ENCODE results near the gene KIF2A. TPM values are rescaled to one million over a fixed set of nuclear protein-coding genes. Genes with fewer than 3 reads are reported as not detected.

Gene KIF2A
- total and polyA plus RNA-seq, 2 donors: 16.6 to 87.9 TPM

DNA sequence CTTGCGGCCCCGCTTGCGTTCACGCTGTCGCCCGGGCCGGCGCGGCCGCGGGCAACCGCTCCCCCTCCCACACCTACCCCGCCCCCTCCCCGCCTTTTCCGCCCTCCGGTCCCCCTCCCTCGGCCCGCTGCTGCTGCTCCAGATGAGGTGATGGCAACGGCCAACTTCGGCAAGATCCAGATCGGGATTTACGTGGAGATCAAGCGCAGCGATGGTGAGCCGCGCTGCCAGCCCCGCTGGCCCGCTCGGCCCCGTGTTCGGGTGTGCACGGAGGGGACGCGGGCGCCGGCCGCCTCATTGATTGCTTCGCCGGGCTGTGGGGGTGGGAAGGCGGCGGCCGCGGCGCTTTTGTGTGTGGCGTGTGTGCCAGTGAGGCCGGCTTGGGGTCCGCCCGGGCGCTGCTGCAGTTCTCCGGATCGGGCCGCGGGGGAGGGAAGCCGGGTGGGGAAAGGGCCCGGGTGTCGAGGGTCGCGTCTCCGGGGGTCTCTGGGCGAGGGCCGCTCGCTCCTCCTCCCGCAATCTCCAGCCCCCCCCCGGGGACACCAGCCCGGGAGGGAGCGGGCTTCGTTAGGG is 403 bp downstream of the KIF2A start:
- WGBS: under 1% methylated on average over 67 of the region's 67 CpGs
- DNase-seq (ENCODE audit: extremely low spot score): peak; percentile 21
- H3K4me3 ChIP-seq (ENCODE audit: low read depth, low read length): peak overlapping the region; percentile 96
- H3K36me3 ChIP-seq (ENCODE audit: insufficient read depth): no peaks in the 10 kb centered on the region
- no peaks in the 10 kb centered on the region for H3K4me1 ChIP-seq (ENCODE audit: insufficient read depth)
- H3K27ac ChIP-seq (ENCODE audit: low read depth): peak overlapping the region; percentile 88

DNA sequence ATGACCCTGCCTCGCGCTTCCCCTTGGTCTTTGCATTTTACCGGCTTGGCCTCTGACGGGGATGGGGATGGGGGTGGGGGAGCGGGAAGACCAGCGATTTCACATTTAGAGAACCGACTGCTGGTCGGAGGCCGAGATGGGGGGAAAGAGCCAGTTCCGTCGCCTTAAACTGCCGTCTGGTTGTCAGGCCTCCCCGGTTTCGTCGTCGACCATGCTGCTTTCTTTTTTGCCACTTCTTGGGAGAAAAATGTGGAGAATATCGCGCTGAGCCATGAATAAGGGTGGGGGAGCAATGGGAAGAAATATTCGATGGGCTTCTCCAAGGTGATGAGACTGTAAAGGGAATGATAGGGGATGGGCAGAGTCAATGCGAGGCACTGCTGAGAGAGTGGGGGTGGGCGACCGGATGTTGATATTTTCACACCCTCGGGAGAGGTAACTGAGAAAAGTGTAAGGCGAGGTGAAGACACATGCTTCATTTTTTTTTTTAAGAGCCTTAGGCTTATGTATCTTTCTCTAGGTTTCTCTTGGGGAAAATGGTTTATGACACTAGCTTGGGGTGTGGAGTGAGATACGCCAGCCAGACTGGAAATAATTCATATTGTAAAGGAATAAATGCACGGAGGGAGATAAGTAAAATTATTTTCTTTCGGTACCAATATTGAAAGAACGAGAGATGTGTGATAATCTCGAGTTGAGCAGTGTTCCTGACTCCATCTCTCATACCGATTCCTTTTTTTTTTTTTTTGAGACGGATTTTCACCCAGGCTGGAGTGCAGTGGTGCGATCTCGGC is 1.1 kb downstream of the KIF2A start:
- Histone ChIP-seq H3K4me3 (ENCODE audit: low read depth, low read length) (peak overlapping the region; percentile 96), H3K27ac (ENCODE audit: low read depth) (peak overlapping the region; percentile 88), H3K4me1 (ENCODE audit: insufficient read depth) (no peaks in the 10 kb centered on the region), H3K36me3 (ENCODE audit: insufficient read depth) (no peaks in the 10 kb centered on the region)
- DNase-seq (ENCODE audit: extremely low spot score): peak; percentile 31
- 1% methylated on average over 33 of the region's 33 CpGs for WGBS

DNA sequence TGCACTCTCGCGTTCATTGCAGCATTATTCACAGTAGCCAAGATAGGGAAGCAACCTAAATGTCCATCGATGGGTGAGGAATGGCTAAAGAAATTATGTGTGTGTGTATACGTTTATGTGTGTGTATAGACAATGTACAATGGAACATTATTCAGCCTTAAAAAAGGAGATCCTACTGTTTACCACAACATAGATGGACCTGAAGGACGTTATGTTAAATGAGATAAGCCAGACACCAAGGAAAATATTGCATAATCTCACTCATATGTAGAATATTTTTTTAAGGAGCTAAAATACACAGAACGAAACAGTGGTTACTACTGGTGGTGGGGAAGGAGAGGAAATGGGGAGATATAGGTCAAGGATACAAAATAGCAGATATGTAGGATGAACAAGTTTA is 2.4 kb downstream of the KIF2A start:
- Histone ChIP-seq H3K4me3 (ENCODE audit: low read depth, low read length) (no peak overlapping the region), H3K4me1 (ENCODE audit: insufficient read depth) (no peaks in the 10 kb centered on the region), H3K27ac (ENCODE audit: low read depth) (no peak overlapping the region), H3K36me3 (ENCODE audit: insufficient read depth) (no peaks in the 10 kb centered on the region)
- no peak for DNase-seq (ENCODE audit: extremely low spot score)
- 89% methylated on average over 6 of the region's 6 CpGs for WGBS

DNA sequence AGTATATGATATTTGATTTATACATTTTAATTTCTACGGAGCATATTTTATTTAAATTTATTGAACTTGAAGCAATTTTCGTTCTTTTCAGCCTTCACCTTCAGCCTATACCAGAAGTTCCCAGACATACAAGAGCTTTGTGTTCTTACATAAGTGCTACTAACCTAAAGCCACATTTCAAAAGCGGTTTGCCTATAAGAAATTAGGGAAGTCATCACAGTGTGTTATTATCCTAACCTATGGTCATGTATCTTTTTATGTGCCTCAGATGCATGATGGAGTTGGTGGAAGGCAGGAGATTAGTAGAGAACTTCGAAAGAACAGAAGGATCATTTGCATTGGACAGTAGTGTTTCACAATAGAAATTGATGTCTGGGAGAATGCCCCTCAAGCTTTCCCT is 3.1 kb downstream of the KIF2A start:
- no peak overlapping the region for H3K27ac ChIP-seq (ENCODE audit: low read depth)
- DNase-seq (ENCODE audit: extremely low spot score): no peak
- H3K4me3 ChIP-seq (ENCODE audit: low read depth, low read length): no peak overlapping the region
- H3K4me1 ChIP-seq (ENCODE audit: insufficient read depth): no peaks in the 10 kb centered on the region
- WGBS: 93% methylated on average over 4 of the region's 4 CpGs
- no peaks in the 10 kb centered on the region for H3K36me3 ChIP-seq (ENCODE audit: insufficient read depth)

DNA sequence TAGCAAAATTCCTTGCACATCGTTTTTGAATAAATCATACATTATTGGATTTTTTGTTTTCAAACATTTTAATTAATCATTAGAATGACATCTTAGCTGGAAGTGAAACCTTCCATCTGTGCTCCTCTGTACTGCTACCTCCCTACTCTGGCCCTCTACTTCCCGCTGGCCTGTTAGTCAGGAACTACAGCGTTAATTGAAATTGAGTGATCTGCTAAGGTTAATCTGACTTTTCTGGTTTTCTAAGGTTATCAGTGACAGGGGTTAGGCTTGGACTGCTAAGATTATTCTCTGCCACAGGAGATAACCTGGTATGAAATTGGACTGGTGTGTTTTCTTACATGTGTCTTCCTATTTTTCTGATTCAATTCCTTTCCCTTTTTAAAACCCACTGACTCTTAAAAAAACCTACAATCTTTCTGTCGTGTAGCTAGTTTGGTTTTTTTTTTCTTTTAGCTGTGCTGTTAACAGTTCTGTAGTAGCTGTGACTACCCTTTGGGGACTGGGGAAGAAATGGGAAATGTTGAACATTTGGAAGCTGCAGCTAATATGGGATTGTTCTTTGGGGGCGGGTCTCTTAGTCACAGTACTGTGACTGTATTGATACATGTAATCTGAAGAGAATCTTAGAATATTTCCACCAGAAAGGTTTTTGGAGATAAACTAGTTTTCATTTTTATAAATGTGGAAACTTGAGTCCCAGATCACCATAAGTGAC is 4.6 kb downstream of the KIF2A start:
- Histone ChIP-seq H3K4me3 (ENCODE audit: low read depth, low read length) (no peak overlapping the region), H3K27ac (ENCODE audit: low read depth) (no peak overlapping the region), H3K4me1 (ENCODE audit: insufficient read depth) (no peaks in the 10 kb centered on the region), H3K36me3 (ENCODE audit: insufficient read depth) (no peaks in the 10 kb centered on the region)
- WGBS: 68% methylated on average over 5 of the region's 5 CpGs
- no peak for DNase-seq (ENCODE audit: extremely low spot score)

DNA sequence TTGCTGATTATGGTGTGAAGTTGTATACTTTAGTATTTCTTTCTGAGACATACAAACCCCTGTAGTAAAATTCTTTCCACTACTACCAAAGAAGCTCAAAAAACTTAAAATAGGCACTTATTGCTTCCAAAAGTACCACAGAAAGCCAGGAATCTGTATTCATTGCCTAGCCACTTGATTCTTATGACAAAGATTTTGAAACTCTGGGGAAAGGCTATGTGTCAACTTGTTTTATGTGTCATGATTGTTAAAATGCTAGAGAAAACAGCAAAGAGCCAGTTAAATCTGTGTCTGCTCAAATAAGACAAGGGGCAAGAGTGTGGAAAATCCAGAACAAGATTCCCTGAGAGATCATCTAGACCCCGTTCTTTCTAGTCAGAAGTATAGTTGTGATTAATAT is 6.0 kb downstream of the KIF2A start:
- Histone ChIP-seq H3K27ac (ENCODE audit: low read depth) (no peak overlapping the region), H3K36me3 (ENCODE audit: insufficient read depth) (no peaks in the 10 kb centered on the region), H3K4me3 (ENCODE audit: low read depth, low read length) (no peak overlapping the region), H3K4me1 (ENCODE audit: insufficient read depth) (no peaks in the 10 kb centered on the region)
- 76% methylated on average over 1 of the region's 1 CpG for WGBS
- no peak for DNase-seq (ENCODE audit: extremely low spot score)

DNA sequence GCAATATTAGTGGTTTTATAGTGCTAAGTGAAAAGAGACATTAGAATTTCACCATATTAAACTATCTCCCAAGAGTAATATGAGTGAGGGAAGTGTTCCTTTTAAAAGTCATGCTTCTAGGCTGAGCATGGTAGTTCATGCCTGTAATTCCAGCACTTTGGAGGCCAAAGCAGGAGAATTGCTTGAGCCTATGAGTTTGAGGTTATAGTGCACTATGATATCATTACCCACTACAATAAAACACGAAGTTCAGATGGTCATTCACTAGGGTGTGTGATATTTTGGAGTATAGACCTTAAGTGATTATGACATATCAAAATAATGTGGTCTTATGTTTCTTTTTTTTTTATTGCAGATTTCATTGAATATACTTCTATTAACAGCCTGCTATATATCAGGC is 6.7 kb downstream of the KIF2A start:
- 67% methylated on average over 1 of the region's 1 CpG for WGBS
- no peak overlapping the region for H3K4me3 ChIP-seq (ENCODE audit: low read depth, low read length)
- DNase-seq (ENCODE audit: extremely low spot score): no peak
- H3K36me3 ChIP-seq (ENCODE audit: insufficient read depth): no peaks in the 10 kb centered on the region
- no peaks in the 10 kb centered on the region for H3K4me1 ChIP-seq (ENCODE audit: insufficient read depth)
- no peak overlapping the region for H3K27ac ChIP-seq (ENCODE audit: low read depth)

DNA sequence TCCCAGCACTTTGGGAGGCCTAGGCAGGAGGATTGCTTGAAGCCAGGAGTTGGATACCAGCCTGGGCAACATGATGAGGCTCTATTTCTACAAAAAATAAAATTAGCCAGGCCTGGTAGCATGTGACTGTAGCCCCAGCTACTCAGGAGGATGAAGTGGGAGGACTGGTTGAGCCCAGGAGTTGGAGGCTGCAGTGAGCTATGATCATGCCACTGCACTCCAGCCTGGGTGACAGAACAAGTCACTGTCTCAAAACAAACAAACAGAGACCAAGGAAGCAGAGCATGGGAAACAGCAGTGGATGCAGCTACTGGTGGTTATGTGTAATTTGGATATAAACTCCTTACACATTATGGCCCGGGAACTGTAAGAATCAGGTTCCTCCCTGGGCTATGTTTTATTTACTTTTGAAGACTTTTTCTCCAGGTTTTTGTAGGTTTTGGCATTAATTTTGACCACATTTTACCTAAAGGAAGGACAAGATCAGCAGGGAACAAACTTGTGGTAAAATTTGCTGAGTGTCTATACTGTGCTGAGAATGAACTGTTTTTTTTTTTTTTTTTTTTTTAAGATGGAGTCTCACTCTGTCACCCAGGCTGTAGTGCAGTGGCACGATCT is 8.3 kb downstream of the KIF2A start:
- no peak for DNase-seq (ENCODE audit: extremely low spot score)
- no peaks in the 10 kb centered on the region for H3K4me1 ChIP-seq (ENCODE audit: insufficient read depth)
- no peak overlapping the region for H3K27ac ChIP-seq (ENCODE audit: low read depth)
- no peak overlapping the region for H3K4me3 ChIP-seq (ENCODE audit: low read depth, low read length)
- 88% methylated on average over 2 of the region's 2 CpGs for WGBS
- no peaks in the 10 kb centered on the region for H3K36me3 ChIP-seq (ENCODE audit: insufficient read depth)

DNA sequence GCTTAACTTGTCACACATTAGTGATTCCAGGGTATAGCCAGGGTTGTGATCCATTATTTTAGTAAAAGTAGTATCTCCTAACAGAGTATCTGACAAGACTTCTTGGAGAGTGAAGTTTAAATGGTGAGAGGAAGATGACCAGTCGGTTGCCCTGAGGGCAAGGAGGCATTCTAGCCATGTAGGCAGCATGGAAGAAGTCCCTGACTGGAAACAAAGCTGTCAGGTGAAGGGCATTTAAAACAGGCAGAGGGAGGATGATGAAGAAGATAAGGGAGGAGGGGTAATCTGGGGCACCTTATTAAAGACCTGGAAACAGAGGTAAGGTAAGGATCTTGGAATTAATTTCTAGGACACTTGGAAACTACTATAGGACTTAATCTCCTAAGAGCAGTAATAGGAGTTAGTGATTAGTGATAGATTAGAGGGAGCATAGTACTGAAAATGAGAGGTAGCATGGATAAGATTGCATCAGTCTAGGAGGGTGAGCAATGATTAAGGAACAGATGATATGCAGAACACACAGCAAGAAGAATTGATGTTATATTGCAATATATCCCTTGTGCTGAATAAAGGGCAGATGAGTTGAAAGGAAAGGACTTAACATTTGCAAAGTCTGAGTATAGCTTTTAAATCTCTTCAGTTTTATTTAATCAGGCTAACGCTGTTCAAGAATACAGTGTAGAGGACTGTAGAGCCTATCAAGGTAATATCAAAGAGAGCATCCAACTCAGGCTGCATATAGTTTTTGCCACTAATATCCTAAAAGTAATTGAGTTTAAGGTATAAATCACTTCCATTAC is 9.6 kb downstream of the KIF2A start:
- WGBS: 81% methylated on average over 2 of the region's 2 CpGs
- no peaks in the 10 kb centered on the region for H3K36me3 ChIP-seq (ENCODE audit: insufficient read depth)
- H3K4me3 ChIP-seq (ENCODE audit: low read depth, low read length): no peak overlapping the region
- DNase-seq (ENCODE audit: extremely low spot score): no peak
- no peaks in the 10 kb centered on the region for H3K4me1 ChIP-seq (ENCODE audit: insufficient read depth)
- H3K27ac ChIP-seq (ENCODE audit: low read depth): no peak overlapping the region

DNA sequence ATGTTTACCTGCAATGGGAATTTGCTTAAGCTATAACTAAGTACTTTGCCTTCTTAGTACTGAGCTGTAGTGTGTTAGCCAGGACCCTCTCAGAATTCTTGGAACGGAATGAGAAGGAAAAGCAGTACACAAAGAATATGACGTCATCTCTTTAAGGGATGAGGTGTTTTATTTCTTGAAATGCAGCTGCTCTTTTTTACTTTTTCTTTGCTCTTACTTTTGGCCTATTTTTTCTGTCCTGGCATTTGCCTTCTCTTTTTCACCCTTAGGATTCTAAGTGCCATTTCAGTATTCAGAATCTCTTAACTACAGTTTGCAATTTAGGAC is 10.1 kb downstream of the KIF2A start:
- Histone ChIP-seq H3K36me3 (ENCODE audit: insufficient read depth) (no peaks in the 10 kb centered on the region), H3K4me3 (ENCODE audit: low read depth, low read length) (no peak overlapping the region), H3K27ac (ENCODE audit: low read depth) (no peak overlapping the region), H3K4me1 (ENCODE audit: insufficient read depth) (no peaks in the 10 kb centered on the region)
- 36% methylated on average over 2 of the region's 2 CpGs for WGBS
- no peak for DNase-seq (ENCODE audit: extremely low spot score)

DNA sequence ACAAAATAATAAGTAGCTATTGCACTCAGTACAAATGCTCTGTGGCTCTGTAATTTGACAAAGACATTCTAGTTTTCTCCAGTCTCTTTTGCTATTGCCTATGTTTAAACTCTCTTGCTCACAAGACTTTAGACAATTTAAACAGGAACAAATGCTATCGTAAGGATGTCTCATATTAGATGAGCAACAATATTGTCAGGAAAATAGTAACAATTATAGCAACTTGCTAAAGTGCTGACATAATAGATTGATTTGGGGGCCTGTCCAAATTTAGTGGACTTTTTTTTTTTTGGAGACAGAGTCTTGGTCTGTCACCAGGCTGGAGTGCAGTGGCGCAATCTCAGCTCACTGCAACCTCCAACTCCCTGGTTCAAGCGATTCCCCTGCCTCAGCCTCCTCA is 11.8 kb downstream of the KIF2A start:
- no peak for DNase-seq (ENCODE audit: extremely low spot score)
- Histone ChIP-seq H3K4me3 (ENCODE audit: low read depth, low read length) (no peak overlapping the region), H3K36me3 (ENCODE audit: insufficient read depth) (peaks cover 2% of the 10 kb centered on the region), H3K27ac (ENCODE audit: low read depth) (no peak overlapping the region), H3K4me1 (ENCODE audit: insufficient read depth) (no peaks in the 10 kb centered on the region)
- WGBS: 92% methylated on average over 3 of the region's 3 CpGs

DNA sequence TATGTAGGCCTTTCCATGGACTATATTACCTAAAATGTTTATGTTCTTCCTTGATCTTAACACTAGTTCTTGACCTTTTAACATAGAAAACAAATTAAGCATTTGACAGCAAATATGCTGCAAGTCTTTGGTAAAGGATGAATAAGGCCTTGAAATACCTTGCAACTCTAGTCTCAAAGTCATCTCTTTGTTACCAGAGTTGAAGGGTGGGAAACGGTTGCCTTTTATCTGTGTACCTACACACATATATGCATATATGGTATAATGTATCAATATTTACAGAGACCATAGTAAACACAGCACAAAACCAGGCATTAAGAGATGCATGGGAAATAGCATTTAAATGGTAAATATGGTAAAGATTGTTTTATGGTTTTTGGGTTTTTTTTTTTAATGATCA is 16.5 kb downstream of the KIF2A start:
- Histone ChIP-seq H3K36me3 (ENCODE audit: insufficient read depth) (peaks cover 2% of the 10 kb centered on the region), H3K4me1 (ENCODE audit: insufficient read depth) (no peaks in the 10 kb centered on the region), H3K4me3 (ENCODE audit: low read depth, low read length) (no peak overlapping the region), H3K27ac (ENCODE audit: low read depth) (no peak overlapping the region)
- no peak for DNase-seq (ENCODE audit: extremely low spot score)
- 76% methylated on average over 1 of the region's 1 CpG for WGBS

DNA sequence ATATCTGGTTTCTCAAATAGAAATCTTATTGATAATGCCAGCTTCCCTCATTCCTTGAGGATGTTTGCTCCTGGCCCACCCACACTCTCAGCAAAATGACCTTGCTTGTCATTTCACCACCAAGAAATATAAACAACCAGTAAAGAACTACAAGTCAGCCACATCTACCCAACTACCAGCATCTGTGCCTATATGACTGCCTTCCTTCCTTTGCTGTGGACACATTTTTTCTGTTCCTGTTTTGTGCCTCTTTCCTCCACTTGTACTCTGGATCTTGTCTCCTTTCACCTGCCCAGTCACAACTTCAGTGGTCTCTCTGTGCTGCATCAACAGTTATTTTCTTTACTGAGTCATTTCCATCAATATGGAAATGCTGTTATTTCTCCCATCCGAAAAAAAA is 20.3 kb downstream of the KIF2A start:
- no peaks in the 10 kb centered on the region for H3K4me1 ChIP-seq (ENCODE audit: insufficient read depth)
- H3K4me3 ChIP-seq (ENCODE audit: low read depth, low read length): no peak overlapping the region
- no peak overlapping the region for H3K27ac ChIP-seq (ENCODE audit: low read depth)
- no peak for DNase-seq (ENCODE audit: extremely low spot score)
- H3K36me3 ChIP-seq (ENCODE audit: insufficient read depth): peaks cover 2% of the 10 kb centered on the region
- 93% methylated on average over 1 of the region's 1 CpG for WGBS

Data from urinary bladder (tissue), 4 donors.